ENCODE measurements around the gene UBE2D4. TPM values are rescaled to one million over a fixed set of nuclear protein-coding genes. Genes with fewer than 3 reads are reported as not detected.

UBE2D4 gene
- total RNA-seq, 1 donor from 2014 or later = 25.5 TPM

Other genes starting within 250 kb of the UBE2D4 start
- 47.6 TPM for gene COA1, start 196.9 kb upstream of the UBE2D4 start, total RNA-seq
- gene BLVRA, start 167.8 kb upstream of the UBE2D4 start, total RNA-seq = 65.6 TPM
- gene MRPS24, start 56.9 kb upstream of the UBE2D4 start, total RNA-seq = 68.8 TPM
- gene URGCP, start 19.8 kb upstream of the UBE2D4 start, total RNA-seq = 21.1 TPM
- gene SPDYE1, start 71.5 kb downstream of the UBE2D4 start, total RNA-seq = not detected
- gene DBNL, start 118.3 kb downstream of the UBE2D4 start, total RNA-seq = 100 TPM
- gene PGAM2, start 139.1 kb downstream of the UBE2D4 start, total RNA-seq = not detected
- gene POLM, start 156.1 kb downstream of the UBE2D4 start, total RNA-seq = 31.4 TPM
- gene AEBP1, start 177.9 kb downstream of the UBE2D4 start, total RNA-seq = 321 TPM
- 42.0 TPM for gene POLD2, start 197.1 kb downstream of the UBE2D4 start, total RNA-seq
- gene MYL7, start 214.9 kb downstream of the UBE2D4 start, total RNA-seq = not detected